ENCODE data around the gene GPATCH2.

GRCh38 chr1:217554849-217555248 is 76.0 kb downstream of the GPATCH2 start:
- TF ChIP-seq JUND (IDR thresholded peaks at IDR 0.05) (no peak), FOSL1 (IDR thresholded peaks at IDR 0.05; ENCODE audit: low read depth) (no peak), POLR2A (IDR thresholded peaks at IDR 0.05; ENCODE audit: borderline replicate concordance, extremely low read depth, insufficient read depth, insufficient read length) (no peak)
